Stimulated activated CD4-positive, alpha-beta T cell treated with anti-CD3 and anti-CD28 coated beads, Interleukin-2, amount 100 ng/mL, for 4 hours (primary cell): Measurements from ENCODE around the gene ANKRD27.
"Not testable (repeated sequence)": the region's sequence is repeated elsewhere in the genome, so short reads cannot be mapped to it uniquely, and the experiment has no call there.

Source experiments
- DNase-seq: peaks from one replicate; pipeline ENCODE4 v3.0.0-alpha.2; 2020; ENCODE audit warnings: low read depth

Gene ANKRD27

GRCh38 chr19:32652331-32652730, 22.6 kb downstream of the ANKRD27 start:
- not testable (repeated sequence) for DNase-seq

GRCh38 chr19:32651729-32652140, 23.2 kb downstream of the ANKRD27 start:
- no peak for DNase-seq

DNA sequence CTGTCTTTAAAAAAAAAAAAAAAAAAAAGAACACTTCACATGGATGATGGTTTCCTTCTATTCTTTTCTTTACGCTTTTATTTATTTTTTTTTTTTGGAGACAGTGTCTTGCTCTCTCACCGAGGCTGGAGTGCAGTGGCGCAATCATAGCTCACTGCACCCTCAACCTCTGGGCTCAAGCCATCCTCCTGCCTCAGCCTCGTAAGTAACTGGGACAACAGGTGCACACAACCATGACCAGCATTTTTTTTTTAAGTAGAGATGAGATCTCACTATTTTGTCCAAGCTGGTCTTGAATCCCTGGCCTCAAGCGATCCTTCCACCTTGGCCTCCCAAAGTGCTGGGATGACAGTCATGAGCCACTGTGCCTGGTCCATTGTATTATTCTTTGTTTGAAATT, 24.3 kb downstream of the ANKRD27 start:
- DNase-seq = no peak

GRCh38 chr19:32649751-32650150, 25.2 kb downstream of the ANKRD27 start:
- DNase-seq = no peak

GRCh38 chr19:32647361-32647760, 27.6 kb downstream of the ANKRD27 start:
- DNase-seq = no peak

GRCh38 chr19:32646556-32646955, 28.4 kb downstream of the ANKRD27 start:
- no peak for DNase-seq

GRCh38 chr19:32642771-32643170, 32.2 kb downstream of the ANKRD27 start:
- DNase-seq = peak; percentile 44

DNA sequence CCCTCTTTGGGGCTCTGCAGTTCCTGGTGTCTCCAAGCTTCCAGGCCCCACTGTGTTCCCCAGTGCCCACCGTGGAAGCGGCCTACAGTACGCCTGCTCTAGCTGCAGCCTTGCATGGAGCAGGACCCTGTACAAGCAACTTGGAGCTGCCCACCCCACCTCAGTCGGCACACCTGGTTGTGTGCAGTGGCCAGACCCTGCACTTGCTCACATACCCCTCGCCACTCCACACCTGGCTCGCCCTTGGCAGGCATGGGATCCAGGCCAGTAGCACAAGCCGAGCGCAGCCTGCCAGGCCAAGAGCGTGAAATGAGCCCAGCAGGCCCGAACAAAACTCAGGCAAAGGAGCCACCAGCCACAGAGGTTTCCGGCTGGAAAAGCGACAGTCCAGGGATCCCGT, 36.4 kb downstream of the ANKRD27 start:
- DNase-seq = no peak

DNA sequence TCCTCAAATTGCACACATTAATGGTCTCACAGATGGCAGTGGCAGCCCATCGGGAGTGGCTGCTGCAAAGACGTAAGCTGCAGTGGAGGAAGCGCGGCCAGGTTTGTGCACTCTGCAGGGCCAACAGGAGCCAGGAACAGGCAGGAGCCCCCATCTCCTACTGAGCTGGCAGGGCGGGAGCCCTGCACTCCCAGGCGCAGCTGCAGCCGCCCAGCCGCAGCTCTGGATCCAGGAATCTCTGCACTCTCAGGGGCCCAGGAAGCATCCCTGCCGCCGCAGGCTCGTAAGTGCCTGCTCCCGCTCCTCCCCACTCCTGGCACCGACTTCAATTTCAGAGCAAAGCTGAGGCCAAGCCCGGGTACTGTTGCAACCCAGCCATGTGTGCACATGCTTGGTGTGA, 37.5 kb downstream of the ANKRD27 start:
- no peak for DNase-seq

DNA sequence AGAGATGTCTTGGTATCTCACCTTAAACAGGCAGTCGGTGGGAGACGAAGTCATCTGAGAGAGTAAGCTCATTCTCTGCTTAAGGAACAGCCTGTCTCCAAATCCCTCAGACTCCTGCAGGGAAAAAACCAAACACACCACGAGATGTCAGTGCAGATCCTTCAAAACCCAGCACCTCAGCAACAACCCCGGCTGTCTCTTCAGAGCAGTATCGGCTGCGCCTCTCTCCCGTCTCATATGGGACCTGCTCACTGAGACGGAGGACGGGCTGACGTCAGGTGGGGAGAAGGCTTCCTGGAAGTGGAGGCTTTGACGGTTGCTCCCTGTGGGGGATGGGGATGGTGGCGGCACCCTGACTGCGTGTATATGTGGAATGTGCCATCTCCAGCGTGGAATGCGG, 43.6 kb downstream of the ANKRD27 start:
- no peak for DNase-seq

DNA sequence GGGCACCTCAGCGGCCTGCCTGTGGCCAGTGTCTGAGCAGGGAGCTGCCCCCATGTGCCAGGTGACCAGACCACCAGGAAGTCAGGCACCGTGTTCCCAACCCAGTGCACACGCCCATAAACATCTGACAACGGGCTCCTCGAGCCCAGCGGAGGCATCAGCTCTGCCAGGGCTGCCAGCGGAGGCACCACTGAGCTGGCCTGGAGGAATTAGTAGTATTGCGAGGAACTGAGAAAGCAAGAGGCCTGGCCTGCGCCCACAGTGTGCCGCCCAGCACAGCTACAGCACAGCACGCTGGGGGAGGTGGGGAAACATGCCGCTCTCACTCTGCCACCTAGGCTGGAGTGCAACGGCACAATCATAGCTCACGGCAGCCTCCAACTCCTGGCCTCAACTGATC, 44.6 kb downstream of the ANKRD27 start:
- no peak for DNase-seq

DNA sequence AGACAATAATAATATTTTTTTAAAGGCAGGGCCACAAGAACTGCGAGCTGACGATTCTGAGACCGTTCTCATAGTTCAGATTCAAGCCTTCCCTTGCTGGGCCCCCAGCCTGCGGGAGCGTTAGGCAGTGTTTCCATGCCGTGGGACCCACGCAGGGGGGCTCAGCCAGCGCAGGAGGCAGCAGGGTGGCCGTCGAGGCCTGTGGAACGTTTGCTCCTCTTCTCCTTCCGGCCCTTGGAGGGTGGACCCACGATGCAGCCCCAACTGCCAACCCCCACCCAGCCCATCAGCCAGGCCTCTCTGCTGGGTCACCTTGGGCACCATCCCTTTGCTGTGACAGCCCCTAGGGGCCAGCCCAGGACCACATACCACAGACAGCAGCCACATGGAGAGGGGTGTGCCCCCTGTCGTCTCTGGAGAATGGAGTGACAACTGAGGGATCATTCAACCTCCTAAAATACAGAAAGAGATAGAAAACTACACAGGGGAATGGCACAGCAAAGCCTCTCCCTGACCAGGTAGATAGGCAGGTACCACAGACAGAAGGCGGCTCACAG, 47.2 kb downstream of the ANKRD27 start:
- no peak for DNase-seq

- no peak for DNase-seq
Measured at GRCh38 chr19:32626969-32627368, 48.0 kb downstream of the ANKRD27 start.

GRCh38 chr19:32624410-32624809, 50.6 kb downstream of the ANKRD27 start:
- no peak for DNase-seq

- DNase-seq = no peak
Measured at GRCh38 chr19:32622002-32622401, 53.0 kb downstream of the ANKRD27 start.

DNA sequence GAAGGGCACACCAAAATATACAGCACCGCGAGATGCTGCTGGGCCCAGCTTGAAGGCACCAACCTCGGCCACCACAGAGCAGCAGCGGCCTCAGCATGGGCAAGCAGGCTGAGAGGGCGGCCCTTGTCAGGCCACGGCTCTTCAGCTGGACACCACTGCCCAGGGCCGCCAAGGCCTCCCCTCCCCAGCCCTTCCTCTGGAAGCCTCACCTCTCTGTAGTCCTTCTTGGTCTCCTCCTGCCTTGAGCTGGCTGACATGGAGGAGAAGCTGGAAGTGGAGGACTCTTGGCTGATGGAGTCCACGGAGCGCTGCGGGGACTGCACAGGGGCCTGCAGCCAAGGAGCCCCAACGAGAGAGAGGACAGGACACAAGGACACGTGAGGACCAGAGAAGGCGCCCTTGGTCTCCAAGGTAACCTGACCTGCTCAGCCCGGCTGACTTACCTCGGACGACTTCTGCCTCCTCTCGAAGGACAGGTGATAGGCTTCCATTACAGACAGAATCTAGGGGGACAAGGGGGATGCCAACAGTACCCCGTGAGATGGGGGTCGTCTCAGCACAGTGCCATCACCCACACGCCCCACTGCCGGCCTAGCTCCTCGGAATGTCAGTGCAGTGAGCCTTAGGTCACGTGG, 55.8 kb downstream of the ANKRD27 start:
- no peak for DNase-seq

DNA sequence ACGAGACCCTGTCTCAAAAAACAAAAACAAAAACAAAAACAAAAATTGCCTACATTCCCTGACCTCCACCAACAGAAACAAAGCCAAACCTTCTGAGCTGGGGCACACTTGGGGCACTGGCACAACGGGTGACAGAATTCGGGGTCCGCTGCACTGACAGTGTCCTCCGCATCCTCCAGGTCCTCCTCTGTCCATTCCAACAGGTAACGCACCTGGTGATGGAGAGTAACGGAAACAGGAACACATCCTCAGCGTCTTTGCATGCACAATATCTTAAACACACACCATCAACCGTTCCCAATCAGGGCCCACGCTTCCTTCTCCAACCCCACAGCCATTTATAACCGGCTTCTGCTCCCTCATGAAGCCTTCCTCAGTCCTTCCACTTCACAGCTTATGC, 59.4 kb downstream of the ANKRD27 start:
- DNase-seq = no peak

- no peak for DNase-seq
Measured at GRCh38 chr19:32614916-32615315, 60.1 kb downstream of the ANKRD27 start.

DNA sequence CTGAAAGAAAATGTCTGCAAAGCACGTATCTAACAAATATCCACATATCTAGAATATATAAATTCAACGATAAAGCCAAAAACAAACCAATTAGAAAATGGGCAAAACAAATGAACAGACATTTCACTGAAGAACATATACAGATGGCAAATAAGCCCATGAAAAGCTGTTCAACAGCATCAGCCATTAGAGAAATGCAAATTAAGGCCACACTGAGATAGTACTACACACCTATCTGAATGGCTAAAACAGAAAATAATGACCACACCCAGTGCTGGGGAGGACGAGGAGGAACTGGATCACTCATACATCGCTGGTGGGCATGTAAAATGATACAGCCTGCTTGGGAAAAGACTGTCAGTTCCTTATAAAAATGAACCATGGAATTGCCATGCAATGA, 62.0 kb downstream of the ANKRD27 start:
- no peak for DNase-seq

DNA sequence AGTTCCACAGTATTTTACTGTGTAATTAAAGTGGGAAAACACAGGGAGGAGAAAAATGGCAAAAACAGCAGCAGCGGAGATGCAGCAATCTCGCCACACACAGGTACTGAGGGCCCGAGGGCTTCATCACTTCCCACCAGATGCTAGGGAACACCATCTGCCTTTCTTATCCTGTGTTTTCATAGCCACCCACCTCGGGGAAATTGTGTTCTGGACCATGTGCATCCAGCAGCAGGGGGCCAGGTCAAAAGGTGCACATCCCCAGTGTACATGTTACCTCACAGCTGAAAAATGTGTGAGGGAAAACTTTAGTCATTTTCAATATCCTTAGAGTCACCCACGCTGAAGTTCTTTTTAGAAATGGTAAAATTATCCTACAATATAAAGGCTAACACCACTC, 63.8 kb downstream of the ANKRD27 start:
- no peak for DNase-seq

DNA sequence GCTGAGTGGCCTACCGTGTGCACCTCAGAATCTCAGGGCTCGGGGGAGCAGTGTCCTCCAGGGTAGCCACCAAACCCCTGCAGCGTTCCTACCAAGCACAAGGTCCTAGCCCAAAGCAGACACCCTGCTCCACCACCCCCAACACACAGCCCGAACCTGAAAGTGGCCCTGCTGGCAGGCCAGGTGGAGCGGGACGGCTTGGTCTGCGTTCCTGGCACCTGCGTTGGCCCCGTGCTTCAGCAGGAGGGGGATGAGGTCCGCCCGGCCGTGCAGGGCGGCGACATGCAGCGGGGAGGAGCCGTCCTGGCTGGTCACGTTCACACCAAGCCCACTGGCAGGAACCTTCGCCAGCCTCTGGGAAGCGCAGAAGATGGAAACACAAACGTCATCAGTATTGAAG, 67.5 kb downstream of the ANKRD27 start:
- no peak for DNase-seq

DNA sequence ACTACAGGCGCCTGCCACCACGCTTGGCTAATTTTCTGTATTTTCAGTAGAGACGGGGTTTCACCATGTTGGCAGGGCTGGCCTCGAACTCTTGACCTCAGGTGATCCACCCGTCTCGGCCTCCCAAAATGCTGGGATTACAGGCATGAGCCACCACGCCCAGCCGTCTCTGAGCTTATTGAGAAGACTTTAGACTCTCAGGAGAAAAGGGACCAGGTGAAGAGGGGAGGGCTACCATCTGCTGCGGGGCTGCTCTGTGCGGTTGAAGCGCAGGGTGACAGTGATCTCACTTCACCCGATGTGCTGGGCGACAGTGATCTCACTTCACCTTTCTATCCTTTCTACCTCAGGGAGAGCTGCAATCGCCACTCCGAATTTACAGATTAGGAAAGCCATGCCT, 68.7 kb downstream of the ANKRD27 start:
- DNase-seq = no peak

DNA sequence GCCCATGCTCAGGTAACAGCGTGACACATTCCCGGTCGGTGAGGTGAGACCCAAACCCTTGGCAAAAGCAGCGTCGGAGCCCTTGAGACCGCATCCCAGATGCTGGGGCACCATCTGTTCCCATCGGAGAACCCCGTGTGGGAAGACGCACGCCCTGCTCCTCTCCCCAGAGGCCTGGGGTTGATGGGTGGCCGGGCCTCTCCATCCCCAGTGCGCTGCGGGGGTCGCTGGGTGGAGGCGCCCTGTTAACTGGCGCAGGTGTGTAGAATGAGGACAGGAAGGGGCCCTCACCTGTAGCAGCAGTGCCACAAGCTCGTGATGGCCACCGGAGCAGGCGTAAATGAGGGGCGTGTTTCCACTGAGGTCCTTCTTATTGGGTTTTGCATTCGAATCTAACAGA, 69.4 kb downstream of the ANKRD27 start:
- no peak for DNase-seq

DNA sequence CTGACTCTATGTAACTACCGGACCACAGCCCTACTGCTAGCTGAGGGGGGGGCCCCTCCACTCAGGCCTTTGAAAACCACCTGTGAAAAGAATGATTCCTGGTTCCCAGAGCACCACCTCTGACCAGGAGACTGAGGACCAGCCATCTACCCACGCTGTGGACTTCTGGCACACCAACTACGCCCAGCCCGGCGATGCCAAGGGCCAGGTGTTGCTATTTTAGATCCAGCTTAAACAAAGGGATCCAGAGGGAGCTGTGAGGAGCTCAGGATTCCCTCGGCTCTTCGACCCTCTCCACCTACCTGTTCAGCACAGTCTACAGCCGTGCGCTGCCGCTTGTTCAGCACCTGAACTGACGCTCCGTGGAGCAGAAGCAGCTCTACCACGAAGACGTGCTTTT, 71.0 kb downstream of the ANKRD27 start:
- DNase-seq = no peak
